ENCODE data around the gene SPACA7. TPM values are rescaled to one million over a fixed set of nuclear protein-coding genes. Genes with fewer than 3 reads are reported as not detected.

The SPACA7 gene
- total RNA-seq (not detected), polyA plus RNA-seq (not detected)
- long read RNA-seq, donor 1: 0 reads
- long read RNA-seq, donor 2: 0 reads
- long read RNA-seq, donor 3: 0 reads

- Histone ChIP-seq H3K9me3 (peaks cover 0 to 15% (median under 1%) of the 10 kb centered on the region in 12 donors), H3K4me3 (no peak within 1 kb of the TSS), H3K27me3 (peaks cover 0 to 16% (median 0%) of the 10 kb centered on the region in 9 donors), H3K36me3 (no peaks in the 10 kb centered on the region), H3K4me1 (no peaks in the 10 kb centered on the region), H3K27ac (no peak within 1 kb of the TSS)
- DNase-seq (no peak), ATAC-seq (no peak)
- 62 to 77% (median 70%) methylated on average over 8 of the region's 8 CpGs for WGBS, 4 donors
- intact Hi-C loops (cut with DNase I): no loop called here
- no peak for TF ChIP-seq CTCF (IDR thresholded peaks at IDR 0.05)
- TF ChIP-seq POLR2A (IDR thresholded peaks at IDR 0.05): no peak
These were observed at the start of gene SPACA7 for GRCh38 chr13:112376050-112376681. TSS of gene SPACA7 (plus strand) at chr13:112376355. CDS start at chr13:112376386, 31 bp downstream.

DNA sequence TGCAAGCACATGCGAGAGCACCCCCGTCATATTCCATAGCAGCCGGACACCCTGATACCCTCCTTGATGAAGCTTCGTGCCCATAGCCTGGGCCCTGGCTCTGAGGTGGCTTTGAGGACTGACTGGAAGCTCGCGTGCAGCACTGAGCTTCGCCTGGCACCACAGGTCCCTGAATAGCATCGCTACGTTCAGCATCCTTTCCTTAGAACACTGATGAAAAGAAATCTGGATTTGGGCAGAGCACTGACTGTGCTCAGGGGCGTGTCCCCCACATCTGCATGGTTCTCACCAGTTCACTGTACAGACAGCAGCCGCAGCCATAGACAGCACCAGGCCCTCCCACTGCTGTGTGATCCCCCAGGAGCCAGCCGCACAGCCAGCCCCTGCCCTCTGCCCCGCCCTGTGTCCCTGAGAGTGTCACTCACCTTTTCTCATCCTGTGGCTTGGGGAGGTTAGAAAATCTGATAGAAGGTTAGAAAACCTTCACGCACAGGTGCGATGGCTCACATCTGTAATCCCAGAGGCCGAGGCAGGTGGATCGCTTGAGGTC is 49.3 kb upstream of the SPACA7 start:
- WGBS, 4 donors: 81 to 92% (median 85%) methylated on average over 13 to 17 of the region's 17 CpGs
- DNase-seq (no peak), ATAC-seq (no peak)
- TF ChIP-seq POLR2A (IDR thresholded peaks at IDR 0.05) (no peak), CTCF (IDR thresholded peaks at IDR 0.05) (no peak)
- intact Hi-C loops (cut with DNase I): no loop called here
- Histone ChIP-seq H3K27me3 (peaks cover 0 to 41% (median 15%) of the 10 kb centered on the region in 9 donors), H3K4me3 (no peak overlapping the region), H3K36me3 (no peaks in the 10 kb centered on the region), H3K9me3 (no peaks in the 10 kb centered on the region), H3K27ac (no peak overlapping the region), H3K4me1 (peaks cover 0 to 8% (median 0%) of the 10 kb centered on the region in 12 donors)

GRCh38 chr13:112328936-112329335 is 47.2 kb upstream of the SPACA7 start:
- no peak overlapping the region for H3K27ac ChIP-seq
- TF ChIP-seq CTCF (IDR thresholded peaks at IDR 0.05) (no peak), POLR2A (IDR thresholded peaks at IDR 0.05) (no peak)
- no peaks in the 10 kb centered on the region for H3K9me3 ChIP-seq
- intact Hi-C loops (cut with DNase I): no loop called here
- no peak overlapping the region for H3K4me3 ChIP-seq
- DNase-seq (no peak), ATAC-seq (no peak)
- 69 to 84% (median 80%) methylated on average over 7 of the region's 7 CpGs for WGBS, 4 donors
- no peaks in the 10 kb centered on the region for H3K36me3 ChIP-seq
- H3K4me1 ChIP-seq: peaks cover 0 to 8% (median 0%) of the 10 kb centered on the region in 12 donors
- H3K27me3 ChIP-seq: peaks cover 13 to 62% (median 27%) of the 10 kb centered on the region in 9 donors

DNA sequence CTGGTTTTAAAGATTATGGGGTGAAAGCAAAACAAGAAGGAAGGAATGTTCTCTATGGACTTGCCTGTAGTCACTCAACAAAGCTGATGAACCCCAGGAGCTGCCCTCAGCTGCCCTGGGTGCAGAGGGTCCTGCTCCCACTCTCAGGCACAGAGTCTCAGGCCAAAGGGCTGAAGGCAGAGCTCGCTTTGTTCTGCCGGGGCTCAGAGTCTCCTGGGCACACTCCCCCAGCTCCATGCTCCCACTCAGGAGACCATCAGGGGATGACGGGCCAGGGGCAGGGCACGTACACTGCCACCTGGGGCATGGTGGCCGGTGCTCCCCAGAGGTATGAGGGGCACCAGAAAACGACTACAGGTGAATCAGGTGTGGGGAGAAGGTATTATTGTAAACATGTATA is 46.8 kb upstream of the SPACA7 start:
- H3K9me3 ChIP-seq: no peaks in the 10 kb centered on the region
- no peak overlapping the region for H3K27ac ChIP-seq
- DNase-seq: no peak
- intact Hi-C loops (cut with DNase I): no loop called here
- H3K4me3 ChIP-seq: no peak overlapping the region
- no peak for ATAC-seq
- no peaks in the 10 kb centered on the region for H3K36me3 ChIP-seq
- peaks cover 0 to 8% (median 0%) of the 10 kb centered on the region in 12 donors for H3K4me1 ChIP-seq
- 66 to 77% (median 69%) methylated on average over 6 of the region's 6 CpGs for WGBS, 4 donors
- TF ChIP-seq CTCF (IDR thresholded peaks at IDR 0.05) (no peak), POLR2A (IDR thresholded peaks at IDR 0.05) (no peak)
- H3K27me3 ChIP-seq: peaks cover 13 to 66% (median 28%) of the 10 kb centered on the region in 9 donors
